HG03575 (cell line): ENCODE measurements around the gene MRPL4.
"Not testable (repeated sequence)": the region's sequence is repeated elsewhere in the genome, so short reads cannot be mapped to it uniquely, and the experiment has no call there.

Experiments used
- ATAC-seq: cut with Tn5 transposase; IDR thresholded peaks from one replicate; pipeline ENCODE4 v1.9.1; 2021; ENCODE audit not compliant: unreplicated experiment, insufficient number of reproducible peaks, low FRiP score; ENCODE audit errors: extremely low read depth

Gene MRPL4

DNA sequence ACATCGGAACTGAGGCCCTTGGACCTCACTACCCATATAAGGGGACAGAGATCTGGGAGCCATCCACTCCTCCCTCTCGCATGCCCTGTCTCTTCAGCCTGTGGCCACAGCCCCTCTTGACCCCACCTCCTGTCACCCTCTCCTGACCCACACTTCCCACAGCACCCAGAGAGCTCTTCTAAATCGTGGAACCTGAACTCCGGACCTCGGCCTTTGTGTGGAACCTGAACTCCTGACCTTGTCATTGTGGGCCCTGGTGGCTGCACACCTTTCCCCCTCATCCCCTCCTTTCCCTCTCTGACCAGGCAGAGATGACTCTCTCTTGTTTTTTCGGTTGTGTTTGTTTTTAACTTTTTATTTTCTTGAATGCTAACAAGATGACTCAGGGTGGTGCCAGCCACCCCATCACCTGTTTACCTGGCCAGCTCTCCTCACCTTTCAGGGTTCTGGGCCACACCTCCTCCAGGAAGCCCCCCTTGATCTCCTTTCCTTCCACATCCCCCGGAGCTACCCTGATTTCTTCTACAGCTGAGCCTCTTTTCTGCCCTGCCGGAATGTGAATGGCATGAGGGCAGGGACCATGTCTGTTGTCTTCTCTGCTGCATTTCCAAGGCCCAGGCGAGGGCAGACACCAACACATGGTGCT is 5.1 kb downstream of the MRPL4 start:
- no peak for ATAC-seq

DNA sequence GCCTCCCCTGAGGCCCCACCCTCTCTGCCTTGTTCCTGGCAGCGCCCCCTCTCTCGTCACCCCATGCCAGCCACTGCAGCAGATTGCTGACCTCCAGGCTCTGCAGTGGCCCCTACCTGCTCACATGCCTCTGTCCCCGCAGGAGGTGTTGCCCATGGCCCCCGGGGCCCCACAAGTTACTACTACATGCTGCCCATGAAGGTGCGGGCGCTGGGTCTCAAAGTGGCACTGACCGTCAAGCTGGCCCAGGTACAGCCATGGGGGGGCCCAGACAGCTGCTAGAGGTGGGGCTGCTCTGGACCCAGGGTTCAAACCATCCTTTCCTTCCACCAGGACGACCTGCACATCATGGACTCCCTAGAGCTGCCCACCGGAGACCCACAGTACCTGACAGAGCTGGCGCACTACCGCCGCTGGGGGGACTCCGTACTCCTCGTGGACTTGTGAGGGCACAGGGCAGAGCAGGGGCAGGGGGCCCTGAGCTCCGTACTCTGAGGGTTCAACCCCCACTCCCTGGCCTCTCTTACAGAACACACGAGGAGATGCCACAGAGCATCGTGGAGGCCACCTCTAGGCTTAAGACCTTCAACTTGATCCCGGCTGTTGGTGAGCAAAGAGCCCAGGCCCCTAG is 6.2 kb downstream of the MRPL4 start:
- ATAC-seq = no peak

- no peak for ATAC-seq
These were observed 7.3 kb downstream of the MRPL4 start for GRCh38 chr19:10259162-10259905.

- no peak for ATAC-seq
These were observed 8.1 kb downstream of the MRPL4 start for GRCh38 chr19:10260141-10260584.

- ATAC-seq = no peak
These were observed 10.8 kb downstream of the MRPL4 start for GRCh38 chr19:10262771-10263170.

- ATAC-seq = no peak
These were observed 14.7 kb downstream of the MRPL4 start for GRCh38 chr19:10266706-10267105.

GRCh38 chr19:10268071-10268470 is 16.1 kb downstream of the MRPL4 start:
- no peak for ATAC-seq

- no peak for ATAC-seq
These were observed 17.5 kb downstream of the MRPL4 start for GRCh38 chr19:10269333-10270179.

GRCh38 chr19:10270180-10270615 is 18.2 kb downstream of the MRPL4 start:
- no peak for ATAC-seq

DNA sequence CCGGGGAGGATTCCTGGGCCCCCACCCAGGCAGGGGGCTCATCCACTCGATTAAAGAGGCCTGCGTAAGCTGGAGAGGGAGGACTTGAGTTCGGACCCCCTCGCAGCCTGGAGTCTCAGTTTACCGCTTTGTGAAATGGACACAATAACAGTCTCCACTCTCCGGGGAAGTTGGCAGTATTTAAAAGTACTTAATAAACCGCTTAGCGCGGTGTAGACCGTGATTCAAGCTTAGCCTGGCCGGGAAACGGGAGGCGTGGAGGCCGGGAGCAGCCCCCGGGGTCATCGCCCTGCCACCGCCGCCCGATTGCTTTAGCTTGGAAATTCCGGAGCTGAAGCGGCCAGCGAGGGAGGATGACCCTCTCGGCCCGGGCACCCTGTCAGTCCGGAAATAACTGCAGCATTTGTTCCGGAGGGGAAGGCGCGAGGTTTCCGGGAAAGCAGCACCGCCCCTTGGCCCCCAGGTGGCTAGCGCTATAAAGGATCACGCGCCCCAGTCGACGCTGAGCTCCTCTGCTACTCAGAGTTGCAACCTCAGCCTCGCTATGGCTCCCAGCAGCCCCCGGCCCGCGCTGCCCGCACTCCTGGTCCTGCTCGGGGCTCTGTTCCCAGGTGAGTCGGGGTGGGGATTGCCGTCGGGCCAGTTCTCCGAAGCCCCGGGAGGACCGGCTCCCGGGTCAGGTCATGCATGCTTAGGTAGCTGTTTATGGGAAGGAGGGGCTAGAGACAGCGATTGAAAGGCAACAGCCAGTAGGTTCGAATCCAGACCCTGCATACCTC is 18.8 kb downstream of the MRPL4 start, which contains the start of gene ICAM1:
Gene ICAM1, plus strand, starts transcription at position 505 of the 779 bp plus-strand sequence. Its CDS starts 40 bp downstream, at position 545.
- ATAC-seq = no peak

DNA sequence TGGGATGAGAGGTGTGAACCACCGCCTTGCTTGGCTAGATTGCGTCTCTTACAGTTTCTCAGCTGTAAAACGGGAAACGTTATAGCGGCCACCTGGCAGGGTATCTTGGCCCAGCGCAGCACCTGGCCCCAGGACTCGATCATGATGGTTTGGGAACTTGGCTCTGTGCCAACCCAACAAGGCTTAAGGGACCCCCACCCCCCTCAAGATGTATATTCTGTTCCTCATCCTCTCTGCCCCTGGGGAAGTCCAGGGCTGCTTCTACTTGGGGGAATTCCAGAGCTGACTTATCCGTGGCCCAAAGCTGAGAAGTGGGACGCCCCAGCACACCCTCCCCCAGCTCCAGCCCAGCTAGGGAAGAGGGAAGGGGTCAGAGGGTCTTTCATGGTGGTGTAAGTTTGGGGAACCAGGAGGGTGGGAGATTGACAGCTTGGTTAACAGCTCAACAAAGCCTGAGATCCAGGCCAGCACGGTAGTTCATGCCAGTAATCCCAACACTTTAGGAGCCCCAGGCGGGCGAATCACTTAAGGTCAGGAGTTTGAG is 19.6 kb downstream of the MRPL4 start:
- no peak for ATAC-seq

- ATAC-seq = no peak
These were observed 22.6 kb downstream of the MRPL4 start for GRCh38 chr19:10274589-10274988.

- no peak for ATAC-seq
These were observed 26.0 kb downstream of the MRPL4 start for GRCh38 chr19:10277795-10278589.

DNA sequence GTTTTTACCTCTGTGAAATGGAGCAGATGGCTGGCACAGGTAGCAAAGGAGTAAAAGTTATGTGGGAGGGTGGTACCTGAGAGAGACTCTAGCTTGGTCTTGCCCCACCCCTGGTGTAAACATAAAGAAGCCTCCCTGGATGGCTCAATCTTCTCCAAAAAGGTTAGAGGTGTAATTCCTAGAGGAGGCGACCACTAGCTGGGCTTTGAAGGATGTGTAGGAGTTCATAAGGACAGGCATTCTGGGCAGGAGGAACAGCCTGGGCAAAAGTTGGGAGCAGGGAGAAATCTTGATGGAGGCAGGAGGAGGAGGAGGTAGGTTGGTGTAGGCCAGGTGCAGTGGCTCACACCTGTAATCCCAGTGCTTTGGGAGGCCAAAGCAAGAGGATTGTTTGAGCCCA is 26.9 kb downstream of the MRPL4 start:
- ATAC-seq = no peak

- no peak for ATAC-seq
These were observed 27.9 kb downstream of the MRPL4 start for GRCh38 chr19:10279737-10280442.

DNA sequence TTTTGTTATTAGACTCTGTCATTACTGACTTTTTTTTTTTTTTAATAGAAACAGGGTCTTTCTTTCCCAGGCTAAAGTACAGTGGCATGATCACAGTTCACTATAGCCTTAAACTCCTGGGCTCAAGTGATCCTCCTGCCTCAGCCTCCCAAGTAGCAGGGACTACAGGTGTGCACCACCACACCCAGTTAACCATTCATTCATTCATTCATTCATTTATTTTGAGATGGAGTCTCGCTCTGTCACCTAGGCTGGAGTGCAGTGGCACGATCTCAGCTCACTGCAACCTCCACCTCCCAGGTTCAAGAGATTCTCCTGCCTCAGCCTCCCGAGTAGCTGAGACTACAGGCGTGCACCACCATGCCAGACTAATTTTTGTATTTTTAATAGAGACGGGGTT is 30.0 kb downstream of the MRPL4 start:
- not testable (repeated sequence) for ATAC-seq
